ENCODE measurements around the gene FEZ2. TPM values are rescaled to one million over a fixed set of nuclear protein-coding genes. Genes with fewer than 3 reads are reported as not detected.

FEZ2 gene
- total and polyA plus RNA-seq, 9 of the 15 experiments (the other 6 are each of a cell fraction or from before 2014, with no cell fraction given): 9.9 to 35.5 (median 20.1) TPM

DNA sequence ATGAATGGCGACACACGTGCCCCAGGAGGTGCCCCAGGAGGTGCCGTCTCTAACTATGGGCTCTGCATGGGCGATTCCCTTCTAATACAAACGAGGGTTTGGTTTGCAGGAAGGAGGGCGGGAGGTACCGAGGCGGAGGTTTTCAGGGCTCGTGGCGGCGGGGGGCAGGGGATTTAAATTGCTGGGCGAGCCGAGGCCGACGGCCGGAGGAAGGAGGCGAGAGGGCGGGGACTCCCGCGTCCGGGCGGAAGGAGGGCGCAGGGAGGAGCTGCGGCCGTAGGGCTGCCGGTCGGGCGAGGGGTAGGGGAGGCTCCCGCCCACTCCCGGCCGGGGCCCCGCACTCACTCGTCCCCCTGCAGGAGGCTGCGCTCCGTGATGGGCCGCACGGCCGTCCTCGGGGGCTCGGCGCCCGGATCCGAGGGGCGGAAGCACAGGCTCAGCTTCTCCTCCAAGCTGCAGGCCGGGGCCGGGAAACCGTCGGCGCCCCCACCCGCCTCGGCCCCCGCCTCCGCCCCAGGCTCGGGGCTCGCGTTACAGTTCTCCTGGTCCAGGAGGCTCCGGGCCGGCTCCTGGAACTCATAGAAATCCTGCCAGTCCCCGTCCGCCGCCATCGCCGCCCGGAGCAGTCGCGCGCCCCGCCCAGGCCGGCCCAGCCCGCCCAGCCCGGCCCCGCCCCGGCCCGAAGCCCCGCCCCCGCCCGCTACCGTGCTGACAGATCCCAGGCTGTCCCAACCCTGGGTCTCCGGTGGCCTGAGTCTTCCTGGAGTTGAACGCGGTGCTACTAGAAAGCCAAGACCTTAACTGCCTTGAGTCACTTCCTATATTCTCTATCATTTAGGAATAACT lies at the start of gene FEZ2 (continued):
- TF ChIP-seq, protein P1, sequence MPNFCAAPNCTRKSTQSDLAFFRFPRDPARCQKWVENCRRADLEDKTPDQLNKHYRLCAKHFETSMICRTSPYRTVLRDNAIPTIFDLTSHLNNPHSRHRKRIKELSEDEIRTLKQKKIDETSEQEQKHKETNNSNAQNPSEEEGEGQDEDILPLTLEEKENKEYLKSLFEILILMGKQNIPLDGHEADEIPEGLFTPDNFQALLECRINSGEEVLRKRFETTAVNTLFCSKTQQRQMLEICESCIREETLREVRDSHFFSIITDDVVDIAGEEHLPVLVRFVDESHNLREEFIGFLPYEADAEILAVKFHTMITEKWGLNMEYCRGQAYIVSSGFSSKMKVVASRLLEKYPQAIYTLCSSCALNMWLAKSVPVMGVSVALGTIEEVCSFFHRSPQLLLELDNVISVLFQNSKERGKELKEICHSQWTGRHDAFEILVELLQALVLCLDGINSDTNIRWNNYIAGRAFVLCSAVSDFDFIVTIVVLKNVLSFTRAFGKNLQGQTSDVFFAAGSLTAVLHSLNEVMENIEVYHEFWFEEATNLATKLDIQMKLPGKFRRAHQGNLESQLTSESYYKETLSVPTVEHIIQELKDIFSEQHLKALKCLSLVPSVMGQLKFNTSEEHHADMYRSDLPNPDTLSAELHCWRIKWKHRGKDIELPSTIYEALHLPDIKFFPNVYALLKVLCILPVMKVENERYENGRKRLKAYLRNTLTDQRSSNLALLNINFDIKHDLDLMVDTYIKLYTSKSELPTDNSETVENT (CRISPR knock-in tag; IDR thresholded peaks at IDR 0.05): peak; percentile 45; the same call in 1 of the 2 replicates
- peak; percentile 28 for TF ChIP-seq PHF20 (IDR thresholded peaks at IDR 0.05; ENCODE audit: partially characterized antibody)
- peak; percentile 57 for TF ChIP-seq EGR1 (conservative IDR thresholded peaks at IDR 0.05)
- TF ChIP-seq STAG1 (CRISPR knock-in tag; IDR thresholded peaks at IDR 0.05; ENCODE audit: borderline replicate concordance): no peak
- TF ChIP-seq, protein P2, sequence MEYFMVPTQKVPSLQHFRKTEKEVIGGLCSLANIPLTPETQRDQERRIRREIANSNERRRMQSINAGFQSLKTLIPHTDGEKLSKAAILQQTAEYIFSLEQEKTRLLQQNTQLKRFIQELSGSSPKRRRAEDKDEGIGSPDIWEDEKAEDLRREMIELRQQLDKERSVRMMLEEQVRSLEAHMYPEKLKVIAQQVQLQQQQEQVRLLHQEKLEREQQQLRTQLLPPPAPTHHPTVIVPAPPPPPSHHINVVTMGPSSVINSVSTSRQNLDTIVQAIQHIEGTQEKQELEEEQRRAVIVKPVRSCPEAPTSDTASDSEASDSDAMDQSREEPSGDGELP (CRISPR knock-in tag; IDR thresholded peaks at IDR 0.05; ENCODE audit: borderline replicate concordance): peak; percentile 33; the same call in 1 of the 2 replicates
- TF ChIP-seq, protein P3, sequence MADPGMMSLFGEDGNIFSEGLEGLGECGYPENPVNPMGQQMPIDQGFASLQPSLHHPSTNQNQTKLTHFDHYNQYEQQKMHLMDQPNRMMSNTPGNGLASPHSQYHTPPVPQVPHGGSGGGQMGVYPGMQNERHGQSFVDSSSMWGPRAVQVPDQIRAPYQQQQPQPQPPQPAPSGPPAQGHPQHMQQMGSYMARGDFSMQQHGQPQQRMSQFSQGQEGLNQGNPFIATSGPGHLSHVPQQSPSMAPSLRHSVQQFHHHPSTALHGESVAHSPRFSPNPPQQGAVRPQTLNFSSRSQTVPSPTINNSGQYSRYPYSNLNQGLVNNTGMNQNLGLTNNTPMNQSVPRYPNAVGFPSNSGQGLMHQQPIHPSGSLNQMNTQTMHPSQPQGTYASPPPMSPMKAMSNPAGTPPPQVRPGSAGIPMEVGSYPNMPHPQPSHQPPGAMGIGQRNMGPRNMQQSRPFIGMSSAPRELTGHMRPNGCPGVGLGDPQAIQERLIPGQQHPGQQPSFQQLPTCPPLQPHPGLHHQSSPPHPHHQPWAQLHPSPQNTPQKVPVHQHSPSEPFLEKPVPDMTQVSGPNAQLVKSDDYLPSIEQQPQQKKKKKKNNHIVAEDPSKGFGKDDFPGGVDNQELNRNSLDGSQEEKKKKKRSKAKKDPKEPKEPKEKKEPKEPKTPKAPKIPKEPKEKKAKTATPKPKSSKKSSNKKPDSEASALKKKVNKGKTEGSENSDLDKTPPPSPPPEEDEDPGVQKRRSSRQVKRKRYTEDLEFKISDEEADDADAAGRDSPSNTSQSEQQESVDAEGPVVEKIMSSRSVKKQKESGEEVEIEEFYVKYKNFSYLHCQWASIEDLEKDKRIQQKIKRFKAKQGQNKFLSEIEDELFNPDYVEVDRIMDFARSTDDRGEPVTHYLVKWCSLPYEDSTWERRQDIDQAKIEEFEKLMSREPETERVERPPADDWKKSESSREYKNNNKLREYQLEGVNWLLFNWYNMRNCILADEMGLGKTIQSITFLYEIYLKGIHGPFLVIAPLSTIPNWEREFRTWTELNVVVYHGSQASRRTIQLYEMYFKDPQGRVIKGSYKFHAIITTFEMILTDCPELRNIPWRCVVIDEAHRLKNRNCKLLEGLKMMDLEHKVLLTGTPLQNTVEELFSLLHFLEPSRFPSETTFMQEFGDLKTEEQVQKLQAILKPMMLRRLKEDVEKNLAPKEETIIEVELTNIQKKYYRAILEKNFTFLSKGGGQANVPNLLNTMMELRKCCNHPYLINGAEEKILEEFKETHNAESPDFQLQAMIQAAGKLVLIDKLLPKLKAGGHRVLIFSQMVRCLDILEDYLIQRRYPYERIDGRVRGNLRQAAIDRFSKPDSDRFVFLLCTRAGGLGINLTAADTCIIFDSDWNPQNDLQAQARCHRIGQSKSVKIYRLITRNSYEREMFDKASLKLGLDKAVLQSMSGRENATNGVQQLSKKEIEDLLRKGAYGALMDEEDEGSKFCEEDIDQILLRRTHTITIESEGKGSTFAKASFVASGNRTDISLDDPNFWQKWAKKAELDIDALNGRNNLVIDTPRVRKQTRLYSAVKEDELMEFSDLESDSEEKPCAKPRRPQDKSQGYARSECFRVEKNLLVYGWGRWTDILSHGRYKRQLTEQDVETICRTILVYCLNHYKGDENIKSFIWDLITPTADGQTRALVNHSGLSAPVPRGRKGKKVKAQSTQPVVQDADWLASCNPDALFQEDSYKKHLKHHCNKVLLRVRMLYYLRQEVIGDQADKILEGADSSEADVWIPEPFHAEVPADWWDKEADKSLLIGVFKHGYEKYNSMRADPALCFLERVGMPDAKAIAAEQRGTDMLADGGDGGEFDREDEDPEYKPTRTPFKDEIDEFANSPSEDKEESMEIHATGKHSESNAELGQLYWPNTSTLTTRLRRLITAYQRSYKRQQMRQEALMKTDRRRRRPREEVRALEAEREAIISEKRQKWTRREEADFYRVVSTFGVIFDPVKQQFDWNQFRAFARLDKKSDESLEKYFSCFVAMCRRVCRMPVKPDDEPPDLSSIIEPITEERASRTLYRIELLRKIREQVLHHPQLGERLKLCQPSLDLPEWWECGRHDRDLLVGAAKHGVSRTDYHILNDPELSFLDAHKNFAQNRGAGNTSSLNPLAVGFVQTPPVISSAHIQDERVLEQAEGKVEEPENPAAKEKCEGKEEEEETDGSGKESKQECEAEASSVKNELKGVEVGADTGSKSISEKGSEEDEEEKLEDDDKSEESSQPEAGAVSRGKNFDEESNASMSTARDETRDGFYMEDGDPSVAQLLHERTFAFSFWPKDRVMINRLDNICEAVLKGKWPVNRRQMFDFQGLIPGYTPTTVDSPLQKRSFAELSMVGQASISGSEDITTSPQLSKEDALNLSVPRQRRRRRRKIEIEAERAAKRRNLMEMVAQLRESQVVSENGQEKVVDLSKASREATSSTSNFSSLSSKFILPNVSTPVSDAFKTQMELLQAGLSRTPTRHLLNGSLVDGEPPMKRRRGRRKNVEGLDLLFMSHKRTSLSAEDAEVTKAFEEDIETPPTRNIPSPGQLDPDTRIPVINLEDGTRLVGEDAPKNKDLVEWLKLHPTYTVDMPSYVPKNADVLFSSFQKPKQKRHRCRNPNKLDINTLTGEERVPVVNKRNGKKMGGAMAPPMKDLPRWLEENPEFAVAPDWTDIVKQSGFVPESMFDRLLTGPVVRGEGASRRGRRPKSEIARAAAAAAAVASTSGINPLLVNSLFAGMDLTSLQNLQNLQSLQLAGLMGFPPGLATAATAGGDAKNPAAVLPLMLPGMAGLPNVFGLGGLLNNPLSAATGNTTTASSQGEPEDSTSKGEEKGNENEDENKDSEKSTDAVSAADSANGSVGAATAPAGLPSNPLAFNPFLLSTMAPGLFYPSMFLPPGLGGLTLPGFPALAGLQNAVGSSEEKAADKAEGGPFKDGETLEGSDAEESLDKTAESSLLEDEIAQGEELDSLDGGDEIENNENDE (IDR thresholded peaks at IDR 0.05; ENCODE audit: low read depth, low read length): no peak
- no peak for TF ChIP-seq FOXJ2 (tag; IDR thresholded peaks at IDR 0.05)
- TF ChIP-seq, protein P4, sequence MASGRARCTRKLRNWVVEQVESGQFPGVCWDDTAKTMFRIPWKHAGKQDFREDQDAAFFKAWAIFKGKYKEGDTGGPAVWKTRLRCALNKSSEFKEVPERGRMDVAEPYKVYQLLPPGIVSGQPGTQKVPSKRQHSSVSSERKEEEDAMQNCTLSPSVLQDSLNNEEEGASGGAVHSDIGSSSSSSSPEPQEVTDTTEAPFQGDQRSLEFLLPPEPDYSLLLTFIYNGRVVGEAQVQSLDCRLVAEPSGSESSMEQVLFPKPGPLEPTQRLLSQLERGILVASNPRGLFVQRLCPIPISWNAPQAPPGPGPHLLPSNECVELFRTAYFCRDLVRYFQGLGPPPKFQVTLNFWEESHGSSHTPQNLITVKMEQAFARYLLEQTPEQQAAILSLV (tag; IDR thresholded peaks at IDR 0.05): no peak
- TF ChIP-seq POLR2H (tag; IDR thresholded peaks at IDR 0.05; ENCODE audit: low read depth): 0 out of 2 replicates have a peak, but pooled peaks have one; percentile 28
- no peak for TF ChIP-seq POLR2B (IDR thresholded peaks at IDR 0.05; ENCODE audit: low read depth, partially characterized antibody)

Data from K562 (cell line).